ENCODE measurements around the gene KRCC1. TPM values are rescaled to one million over a fixed set of nuclear protein-coding genes. Genes with fewer than 3 reads are reported as not detected.

The KRCC1 gene
- total and polyA plus RNA-seq, 9 of the 15 experiments (the other 6 are each of a cell fraction or from before 2014, with no cell fraction given), result 1.9 to 6.0 (median 2.2) TPM

GRCh38 chr2:88092773-88093172 lies 37.2 kb upstream of the KRCC1 start:
- H4K20me1 ChIP-seq (replicated peaks; ENCODE audit: control insufficient read depth, insufficient read depth, low read length), result no peaks in the 10 kb centered on the region
- no peaks in the 10 kb centered on the region for H3K79me2 ChIP-seq (ENCODE audit: control insufficient read depth, insufficient read depth, low read length)
- ChIA-PET POLR2A (no interaction called here), CTCF (ENCODE audit: low intra/inter-chr PET ratio) (no interaction called here)
- TF ChIP-seq NFIC (IDR thresholded peaks at IDR 0.05) (0 out of 2 replicates have a peak, but pooled peaks have one; percentile 21), ZNF316 (IDR thresholded peaks at IDR 0.05) (peak; percentile 35; the same call in 1 of the 2 replicates), NFE2 (IDR thresholded peaks at IDR 0.05; ENCODE audit: low read depth) (peak; percentile 51), CEBPB (tag; IDR thresholded peaks at IDR 0.05) (0 out of 2 replicates have a peak, but pooled peaks have one; percentile 8), CBFA2T3 (IDR thresholded peaks at IDR 0.05) (no peak), MCM2 (IDR thresholded peaks at IDR 0.05; ENCODE audit: low read depth) (no peak), SRSF9 (IDR thresholded peaks at IDR 0.05; ENCODE audit: borderline replicate concordance, low read depth, low read length) (no peak), GTF2F1 (IDR thresholded peaks at IDR 0.05; ENCODE audit: low read depth, low read length) (no peak), MAFG (tag; conservative IDR thresholded peaks at IDR 0.05) (peak; percentile 75), C11orf30 (IDR thresholded peaks at IDR 0.05; ENCODE audit: low read depth) (peak; percentile 58; the same call in 1 of the 2 replicates), NR1H2 (CRISPR knock-in tag; IDR thresholded peaks at IDR 0.05) (no peak), ZNF780A (CRISPR knock-in tag; IDR thresholded peaks at IDR 0.05) (no peak)
- H2AFZ ChIP-seq (ENCODE audit: low read depth, low read length), result 0 out of 2 replicates have a peak overlapping the region, but pooled peaks have one; percentile 18
- in situ Hi-C loops (cut with MboI), result no loop called here
- H3K9ac ChIP-seq (ENCODE audit: insufficient read depth in 1 of 2, low read depth in 2 of 2, low read length in 2 of 2), result no peak overlapping the region
- no peak overlapping the region for H3K4me3 ChIP-seq
- peaks cover under 1 to 16% of the 10 kb centered on the region in 2 experiments; a peak in 3 of 5 replicates for H3K4me1 ChIP-seq (replicated peaks in 1 of 2; ENCODE audit: control insufficient read depth in 2 of 2, insufficient read depth in 2 of 2, low read length in 2 of 2)
- H3K9me1 ChIP-seq (ENCODE audit: control insufficient read depth, insufficient read depth, low read length), result no peaks in the 10 kb centered on the region
- no peaks in the 10 kb centered on the region for H3K9me3 ChIP-seq (replicated peaks; ENCODE audit: control insufficient read depth, insufficient read depth, low read depth, low read length)
- intact Hi-C loops (cut with micrococcal nuclease), result no loop called here
- ATAC-seq, result no peak
- no peak overlapping the region for H3K4me2 ChIP-seq (ENCODE audit: insufficient read depth, low read length)
- no TSS peak for BruUV-seq (replicated peaks)
- H3K27me3 ChIP-seq (ENCODE audit: control insufficient read depth in 2 of 2, insufficient read depth in 2 of 2, low read length in 2 of 2), result peaks cover 0 to 2% of the 10 kb centered on the region in 2 experiments; a peak in 2 of 5 replicates
- no peak for DNase-seq (ENCODE audit: extremely low read depth in 1 of 4, low spot score in 3 of 4)
- no peak overlapping the region for H3K27ac ChIP-seq (ENCODE audit: extremely low read depth, low read depth, low read length)
- H3K36me3 ChIP-seq (ENCODE audit: control insufficient read depth, insufficient read depth, low read length), result no peaks in the 10 kb centered on the region
- no peak for FAIRE-seq
